Brain microvascular endothelial cell (primary cell): ENCODE measurements around the gene NFIC.
A peak's percentile ranks its signal among the peaks of the same experiment; 100 is the strongest.
"Not testable (repeated sequence)": the region's sequence is repeated elsewhere in the genome, so short reads cannot be mapped to it uniquely, and the experiment has no call there.

Experiments used
- DNase-seq: peaks from one replicate; pipeline ENCODE4 v3.0.0-alpha.2; 2020
- H3K27ac ChIP-seq: fragments of 250-450 bp; sonication (Bioruptor Pico); 2 replicates; pipeline ENCODE4 v1.5.1; 2020; ENCODE audit warnings: mild to moderate bottlenecking, moderate library complexity
- H3K27me3 ChIP-seq: fragments of 250-450 bp; sonication (Bioruptor Pico); replicated peaks from 2 replicates; pipeline ENCODE4 v1.5.1; 2020; ENCODE audit warnings: mild to moderate bottlenecking
- H3K36me3 ChIP-seq: fragments of 250-450 bp; sonication (Bioruptor Pico); replicated peaks from 2 replicates; pipeline ENCODE4 v1.5.1; 2020; ENCODE audit warnings: mild to moderate bottlenecking
- H3K4me3 ChIP-seq: 2 replicates; pipeline ENCODE4 v1.5.1; 2011; ENCODE audit warnings: low read depth, mild to moderate bottlenecking, control low read depth, low read length, moderate library complexity
- in situ Hi-C: cut with HindIII; loops from 2 replicates; pipeline ENCODE4 v1.10.0; 2017; ENCODE audit warnings: low sequenced_read_pairs, low pct_ligation_motif_present
- TF ChIP-seq, protein P1 (sequence below): IDR thresholded peaks from 2 replicates; pipeline ENCODE4 v1.5.1; 2011; ENCODE audit warnings: low read depth, mild to moderate bottlenecking, moderate library complexity, low read length, control low read depth, inconsistent platforms; ENCODE audit errors: missing control alignments

NFIC gene

DNA sequence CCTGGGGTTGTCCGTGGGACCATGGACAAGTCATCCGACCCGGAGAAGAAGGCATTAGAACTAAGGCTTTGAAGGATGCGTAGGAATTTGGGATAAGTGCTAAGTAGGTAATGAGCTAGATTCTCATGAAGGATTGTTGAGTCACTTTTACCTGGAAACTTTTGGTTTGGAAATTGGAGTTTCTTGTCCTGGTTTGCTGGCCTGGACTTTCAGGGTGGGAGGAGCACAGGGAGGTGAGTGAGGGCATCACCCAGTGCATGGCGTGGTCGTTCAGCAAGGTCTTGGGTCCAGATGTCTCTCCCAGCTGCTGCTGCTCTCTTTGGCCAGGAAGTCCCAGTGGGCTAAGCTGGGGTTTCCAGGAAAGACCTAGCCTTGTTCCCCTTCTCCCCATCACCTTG lies 7.6 kb downstream of the NFIC start:
- Histone ChIP-seq H3K4me3 (no peak overlapping the region), H3K36me3 (no peaks in the 10 kb centered on the region), H3K27ac (no peak overlapping the region), H3K27me3 (no peaks in the 10 kb centered on the region)
- in situ Hi-C loops: no loop called here
- no peak for DNase-seq
- TF ChIP-seq, protein P1, sequence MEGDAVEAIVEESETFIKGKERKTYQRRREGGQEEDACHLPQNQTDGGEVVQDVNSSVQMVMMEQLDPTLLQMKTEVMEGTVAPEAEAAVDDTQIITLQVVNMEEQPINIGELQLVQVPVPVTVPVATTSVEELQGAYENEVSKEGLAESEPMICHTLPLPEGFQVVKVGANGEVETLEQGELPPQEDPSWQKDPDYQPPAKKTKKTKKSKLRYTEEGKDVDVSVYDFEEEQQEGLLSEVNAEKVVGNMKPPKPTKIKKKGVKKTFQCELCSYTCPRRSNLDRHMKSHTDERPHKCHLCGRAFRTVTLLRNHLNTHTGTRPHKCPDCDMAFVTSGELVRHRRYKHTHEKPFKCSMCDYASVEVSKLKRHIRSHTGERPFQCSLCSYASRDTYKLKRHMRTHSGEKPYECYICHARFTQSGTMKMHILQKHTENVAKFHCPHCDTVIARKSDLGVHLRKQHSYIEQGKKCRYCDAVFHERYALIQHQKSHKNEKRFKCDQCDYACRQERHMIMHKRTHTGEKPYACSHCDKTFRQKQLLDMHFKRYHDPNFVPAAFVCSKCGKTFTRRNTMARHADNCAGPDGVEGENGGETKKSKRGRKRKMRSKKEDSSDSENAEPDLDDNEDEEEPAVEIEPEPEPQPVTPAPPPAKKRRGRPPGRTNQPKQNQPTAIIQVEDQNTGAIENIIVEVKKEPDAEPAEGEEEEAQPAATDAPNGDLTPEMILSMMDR: no peak

DNA sequence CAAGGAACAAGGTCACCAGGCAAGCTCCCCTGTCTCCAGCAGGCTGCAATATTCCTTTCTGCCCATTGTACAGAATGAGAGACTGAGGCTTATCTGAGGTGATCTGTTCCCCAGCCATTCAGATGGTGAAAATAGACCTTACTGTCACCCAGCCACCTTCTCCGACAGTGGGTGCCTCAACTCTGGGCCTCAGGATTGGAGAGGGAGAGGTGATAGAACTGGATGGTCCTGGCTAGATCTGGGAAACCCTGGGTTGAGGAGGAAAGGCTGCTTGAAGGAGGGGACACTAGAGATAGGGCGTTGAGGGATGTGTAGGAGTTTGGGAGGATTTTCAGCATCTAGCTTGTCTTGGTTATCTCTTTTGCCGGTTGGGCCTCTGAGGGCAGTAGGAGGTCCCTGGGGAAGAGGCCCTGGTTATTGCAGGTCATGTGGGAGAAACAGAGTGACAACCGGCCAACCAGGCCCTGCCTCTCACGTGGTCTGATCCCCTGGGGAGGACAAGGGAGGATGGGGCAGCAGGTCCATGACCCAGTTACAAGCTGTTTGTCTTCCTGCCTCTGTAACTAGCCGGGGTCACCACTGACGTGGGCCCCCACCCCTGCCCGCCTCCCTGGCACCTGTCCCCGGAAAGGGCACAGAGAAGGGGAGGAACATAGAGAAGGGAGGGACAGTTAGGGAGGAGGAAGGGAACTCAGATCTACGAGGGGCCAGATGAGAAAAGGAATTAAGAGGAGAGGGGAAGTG lies 8.2 kb downstream of the NFIC start:
- TF ChIP-seq, protein P1: no peak
- no peak for DNase-seq
- Histone ChIP-seq H3K27ac (no peak overlapping the region), H3K4me3 (no peak overlapping the region), H3K36me3 (no peaks in the 10 kb centered on the region), H3K27me3 (no peaks in the 10 kb centered on the region)
- in situ Hi-C loops: no loop called here

DNA sequence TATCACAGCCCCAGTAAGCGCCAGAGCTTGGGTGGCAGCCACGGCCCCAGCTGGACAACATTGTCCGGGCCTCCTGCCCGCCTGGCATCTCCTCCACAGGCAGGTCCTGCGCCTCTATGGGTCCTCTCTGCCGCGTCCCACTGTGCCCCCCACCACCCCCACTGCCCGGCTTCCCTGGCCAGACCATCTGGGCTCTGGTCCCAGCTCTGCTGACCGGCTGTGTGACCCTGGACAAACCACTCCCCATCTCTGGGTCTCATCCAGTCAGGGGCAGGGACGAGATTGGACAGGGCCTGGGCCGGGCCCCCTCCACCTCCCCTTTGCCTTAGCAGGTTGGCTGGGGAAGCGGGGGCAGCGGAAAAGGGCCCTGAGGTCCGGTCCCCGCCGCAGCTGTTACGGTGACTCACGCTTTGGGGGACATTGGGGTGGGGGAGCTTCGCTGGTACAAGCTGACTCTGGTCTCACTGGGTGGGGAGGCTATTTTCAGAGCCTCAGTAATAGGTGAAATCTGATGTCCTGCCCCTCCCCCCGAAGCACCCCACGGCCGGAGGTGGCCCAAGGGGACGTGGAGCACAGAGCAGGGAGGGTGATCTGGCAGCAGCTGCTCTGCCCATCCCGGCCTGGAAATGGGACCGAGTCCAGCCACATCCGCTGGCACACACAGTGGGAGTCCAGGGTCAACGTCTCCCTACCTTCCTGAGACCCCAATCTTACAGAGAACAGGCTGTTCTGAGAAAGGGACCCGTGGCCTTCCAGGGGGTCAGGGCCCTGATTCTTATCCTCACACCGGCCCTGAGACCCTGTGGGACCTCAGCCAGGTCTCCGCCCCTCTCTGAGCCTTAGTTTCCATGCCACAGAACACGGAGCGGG lies 9.1 kb downstream of the NFIC start:
- no peaks in the 10 kb centered on the region for H3K36me3 ChIP-seq
- H3K27ac ChIP-seq: peak overlapping the region; percentile 6
- no peak for DNase-seq
- TF ChIP-seq, protein P1: no peak
- H3K4me3 ChIP-seq: peak overlapping the region; percentile 5
- in situ Hi-C loops: no loop called here
- H3K27me3 ChIP-seq: no peaks in the 10 kb centered on the region

DNA sequence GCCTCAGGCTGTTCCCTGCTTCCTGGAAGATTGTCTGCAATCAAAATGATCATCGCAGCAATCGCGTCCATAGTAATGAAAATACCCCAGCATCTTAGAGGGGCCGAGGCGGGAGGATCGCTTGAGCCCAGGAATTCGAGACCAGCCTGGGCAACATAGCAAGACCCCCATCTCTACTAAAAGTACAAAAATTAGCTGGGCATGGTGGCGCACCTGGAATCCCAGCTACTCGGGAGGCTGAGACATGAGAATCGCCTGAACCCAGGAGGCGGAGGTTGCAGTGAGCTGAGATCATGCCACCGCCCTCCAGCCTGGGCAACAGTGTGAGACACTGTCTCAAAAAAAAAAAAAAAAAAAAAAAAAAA lies 9.7 kb downstream of the NFIC start:
- not testable (repeated sequence) for H3K27ac ChIP-seq

DNA sequence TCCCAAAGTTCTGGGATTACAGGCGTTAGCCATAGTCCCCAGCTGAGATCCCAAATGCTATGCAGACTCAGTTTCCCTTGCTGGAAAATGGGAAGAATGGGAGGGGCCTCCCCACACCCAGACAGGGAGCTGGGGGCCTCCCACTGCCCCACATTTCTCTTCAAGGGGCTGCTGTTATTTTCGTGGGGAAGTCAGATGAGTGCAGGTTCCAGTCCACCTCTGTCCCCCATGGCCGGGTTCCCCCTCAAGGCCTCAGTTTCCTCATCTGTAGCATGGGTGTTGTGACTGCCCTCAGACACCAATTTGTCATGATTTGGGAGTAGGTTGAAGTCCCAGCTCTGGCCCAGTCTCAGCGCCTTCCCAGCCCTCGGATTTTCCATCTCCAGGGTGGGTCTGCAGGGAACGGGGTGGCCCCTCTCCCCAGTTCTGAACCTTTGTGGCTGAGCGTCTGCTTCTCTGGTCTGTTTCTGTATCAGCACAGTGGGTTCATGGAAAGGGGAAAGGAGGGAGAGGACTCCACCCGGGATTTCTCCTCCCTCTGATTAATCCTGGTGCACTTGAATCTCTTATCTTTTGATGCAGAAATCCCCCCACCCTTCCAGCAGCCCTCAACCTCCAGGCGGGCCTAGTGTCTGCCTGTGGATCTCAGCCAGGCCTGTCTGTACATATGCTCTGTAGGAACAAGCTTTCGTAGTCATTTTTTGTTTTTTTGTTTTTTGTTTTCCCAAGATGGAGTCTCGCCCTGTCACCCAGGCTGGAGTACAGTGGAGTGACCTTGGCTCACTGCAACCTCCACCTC lies 12.2 kb downstream of the NFIC start:
- TF ChIP-seq, protein P1: no peak
- Histone ChIP-seq H3K4me3 (no peak overlapping the region), H3K36me3 (peaks cover 21% of the 10 kb centered on the region), H3K27me3 (no peaks in the 10 kb centered on the region), H3K27ac (no peak overlapping the region)
- no peak for DNase-seq
- in situ Hi-C loops: no loop called here

More for the DNA sequence above, 9.7 kb downstream of the NFIC start:
- H3K27me3 ChIP-seq, H3K36me3 ChIP-seq, in situ Hi-C loops, H3K4me3 ChIP-seq, DNase-seq: not testable (repeated sequence)

DNA sequence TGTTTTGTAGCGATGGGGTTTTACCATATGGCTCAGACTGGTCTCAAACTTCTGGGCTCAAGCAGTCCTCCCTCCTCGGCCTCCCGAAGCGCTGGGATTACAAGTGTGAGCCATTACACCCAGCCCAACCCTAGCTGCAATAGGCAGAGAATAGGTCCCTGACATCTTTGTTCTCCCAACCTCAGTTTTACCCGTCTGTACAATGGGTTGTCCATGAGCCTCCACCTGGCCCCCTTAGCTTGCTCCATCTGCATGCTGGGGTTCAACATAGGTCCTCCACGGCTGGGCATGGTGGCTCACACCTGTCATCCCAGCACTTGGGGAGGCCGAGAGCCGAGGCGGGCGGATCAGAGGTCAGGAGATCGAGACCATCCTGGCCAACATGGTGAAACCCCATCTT lies 14.4 kb downstream of the NFIC start:
- Histone ChIP-seq H3K4me3 (no peak overlapping the region), H3K27ac (no peak overlapping the region), H3K27me3 (no peaks in the 10 kb centered on the region), H3K36me3 (peaks cover 23% of the 10 kb centered on the region)
- TF ChIP-seq, protein P1: no peak
- in situ Hi-C loops: no loop called here
- DNase-seq: no peak
